HEK293 (cell line): Measurements from ENCODE around the gene PLCG2.

Source experiments
- CTCF ChIA-PET: fragments of 350-600 bp; formaldehyde crosslinking; extraction: SDS; loops from one replicate; lab custom pipeline; 2021; ENCODE audit warnings: antibody characterized with exemption; lab: Yijun Ruan, JAX
- POLR2A ChIA-PET: fragments of 300-600 bp; formaldehyde crosslinking; extraction: SDS; loops from one replicate; lab custom pipeline; 2020; ENCODE audit warnings: antibody characterized with exemption, inconsistent platforms; lab: Yijun Ruan, JAX
- H3K27ac ChIP-seq: fragments of 200-500 bp; sonication (Bioruptor generic); 2 replicates; pipeline ENCODE4 v1.5.1; 2014; ENCODE audit warnings: low read depth, low read length, control low read depth, inconsistent platforms; ENCODE audit errors: extremely low read depth
- H3K36me3 ChIP-seq, 2 experiments: fragments of 200-500 bp in 1 of 2; sonication (Bioruptor generic) in 1 of 2; 1 replicate in 1 of 2; 2 replicates in 1 of 2; pipeline ENCODE4 v1.5.1; 2014 to 2017; ENCODE audit warnings: inconsistent platforms in 2 of 2, low read length in 2 of 2; ENCODE audit not compliant: control insufficient read depth in 2 of 2, insufficient read depth in 1 of 2
- H3K4me1 ChIP-seq: fragments of 200-500 bp; sonication (Bioruptor generic); 2 replicates; pipeline ENCODE4 v1.5.1; 2014; ENCODE audit warnings: mild to moderate bottlenecking, low read length, inconsistent platforms; ENCODE audit not compliant: control insufficient read depth, insufficient read depth
- H3K4me3 ChIP-seq: 2 replicates; pipeline ENCODE4 v1.5.1; 2011; ENCODE audit warnings: low read depth, mild to moderate bottlenecking, control low read depth, low read length, moderate library complexity
- H3K9me3 ChIP-seq: fragments of 200-500 bp; sonication (Bioruptor generic); 2 replicates; pipeline ENCODE4 v1.5.1; 2014; ENCODE audit warnings: low read depth, low read length, inconsistent platforms; ENCODE audit not compliant: control insufficient read depth, insufficient read depth
- INSM2 ChIP-seq: fragments of 450-650 bp; formaldehyde crosslinking; IDR thresholded peaks from 2 replicates; pipeline ENCODE4 v1.5.1; 2016; ENCODE audit warnings: missing biosample characterization, missing genetic modification characterization
- REPIN1 ChIP-seq: fragments of 450-650 bp; formaldehyde crosslinking; IDR thresholded peaks from 2 replicates; pipeline ENCODE4 v1.5.1; 2017; ENCODE audit warnings: missing biosample characterization, missing genetic modification characterization, low read depth
- TSHZ1 ChIP-seq: fragments of 450-650 bp; formaldehyde crosslinking; IDR thresholded peaks from 2 replicates; pipeline ENCODE4 v1.5.1; 2016; ENCODE audit warnings: missing biosample characterization, missing genetic modification characterization, borderline replicate concordance
- ZNF112 ChIP-seq: fragments of 450-650 bp; formaldehyde crosslinking; IDR thresholded peaks from 2 replicates; pipeline ENCODE4 v1.5.0; 2017; ENCODE audit warnings: missing biosample characterization, missing genetic modification characterization
- ZNF140 ChIP-seq: fragments of 450-650 bp; formaldehyde crosslinking; IDR thresholded peaks from 2 replicates; pipeline ENCODE4 v1.5.1; 2016; ENCODE audit warnings: missing biosample characterization, missing genetic modification characterization
- ZNF16 ChIP-seq: fragments of 450-650 bp; formaldehyde crosslinking; IDR thresholded peaks from 2 replicates; pipeline ENCODE4 v1.5.1; 2016; ENCODE audit warnings: low read depth, missing biosample characterization, missing genetic modification characterization
- ZNF169 ChIP-seq: fragments of 450-650 bp; formaldehyde crosslinking; IDR thresholded peaks from 2 replicates; pipeline ENCODE4 v1.5.1; 2016; ENCODE audit warnings: missing biosample characterization, missing genetic modification characterization
- ZNF292 ChIP-seq: fragments of 450-650 bp; formaldehyde crosslinking; IDR thresholded peaks from 2 replicates; pipeline ENCODE4 v1.5.1; 2016; ENCODE audit warnings: low read depth, missing biosample characterization, missing genetic modification characterization, borderline replicate concordance
- ZNF324 ChIP-seq: fragments of 450-650 bp; formaldehyde crosslinking; IDR thresholded peaks from 2 replicates; pipeline ENCODE4 v1.5.1; 2016; ENCODE audit warnings: missing biosample characterization, missing genetic modification characterization
- ZNF394 ChIP-seq: fragments of 450-650 bp; formaldehyde crosslinking; IDR thresholded peaks from 2 replicates; pipeline ENCODE4 v1.5.1; 2016; ENCODE audit warnings: missing biosample characterization, missing genetic modification characterization, mild to moderate bottlenecking, moderate library complexity, borderline replicate concordance
- ZNF416 ChIP-seq: fragments of 450-650 bp; formaldehyde crosslinking; IDR thresholded peaks from 2 replicates; pipeline ENCODE4 v1.5.1; 2016; ENCODE audit warnings: missing biosample characterization, missing genetic modification characterization
- ZNF626 ChIP-seq: fragments of 450-650 bp; sonication (Bioruptor Pico); formaldehyde crosslinking; IDR thresholded peaks from 2 replicates; pipeline ENCODE4 v1.5.1; 2018; ENCODE audit warnings: missing biosample characterization, missing genetic modification characterization, inconsistent platforms
- ZNF654 ChIP-seq: fragments of 450-650 bp; formaldehyde crosslinking; IDR thresholded peaks from 2 replicates; pipeline ENCODE4 v1.5.1; 2016; ENCODE audit warnings: low read depth, missing biosample characterization, missing genetic modification characterization
- ZNF785 ChIP-seq: fragments of 450-650 bp; formaldehyde crosslinking; IDR thresholded peaks from 2 replicates; pipeline ENCODE4 v1.5.1; 2016; ENCODE audit warnings: missing biosample characterization, missing genetic modification characterization
- TF ChIP-seq, protein P1 (sequence below): fragments of 450-650 bp; formaldehyde crosslinking; IDR thresholded peaks from 2 replicates; pipeline ENCODE4 v1.5.1; 2016; ENCODE audit warnings: missing biosample characterization, missing genetic modification characterization
- TF ChIP-seq, protein P2 (sequence below): fragments of 450-650 bp; formaldehyde crosslinking; IDR thresholded peaks from 2 replicates; pipeline ENCODE4 v1.5.1; 2016; ENCODE audit warnings: missing biosample characterization, missing genetic modification characterization

PLCG2 gene

DNA sequence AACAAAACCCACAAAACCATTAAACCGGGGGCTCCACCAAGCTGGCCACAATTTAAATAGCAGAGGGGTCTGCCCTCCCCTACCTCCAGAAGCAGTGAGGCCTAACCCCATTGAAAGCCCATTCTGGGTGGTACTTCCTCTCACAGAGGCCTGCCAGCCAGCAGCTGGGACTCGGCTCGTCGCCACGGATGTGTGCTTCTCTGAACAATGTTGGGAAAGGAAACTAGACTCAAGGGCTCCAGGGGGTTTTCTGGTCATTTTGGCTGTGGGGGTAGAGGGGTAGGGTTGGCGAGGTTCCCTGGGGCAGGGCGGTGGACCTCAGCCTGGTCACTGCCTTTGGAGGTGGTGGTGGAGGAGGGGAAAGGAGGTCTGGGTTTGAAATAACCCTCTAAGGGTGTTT, 4.7 kb upstream of the PLCG2 start (continued):
- no peak for TF ChIP-seq ZNF16 (tag by site-specific recombination)
- TF ChIP-seq ZNF292 (tag by site-specific recombination), result no peak
- TF ChIP-seq ZNF416, result no peak

DNA sequence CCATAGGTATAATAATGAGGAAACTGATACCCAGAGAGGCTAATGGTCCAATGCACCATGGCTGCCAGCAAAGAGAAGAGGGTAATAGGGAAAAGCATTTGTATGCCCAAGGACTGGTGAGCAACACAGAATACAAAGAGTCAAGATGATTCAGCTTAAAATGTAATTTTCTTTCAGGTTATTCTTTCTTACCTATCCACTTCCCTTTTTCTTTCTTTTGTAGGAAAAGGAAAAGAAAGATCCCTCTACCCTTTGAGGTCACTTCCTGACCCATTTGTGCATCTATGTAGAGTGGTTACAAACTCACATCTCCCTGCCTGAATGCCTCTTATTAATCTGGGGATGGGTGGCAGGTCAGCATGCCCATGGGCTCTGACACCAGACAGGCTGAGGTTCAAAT, 3.5 kb upstream of the PLCG2 start:
- TF ChIP-seq ZNF785 (tag by site-specific recombination), result no peak
- no peak for TF ChIP-seq ZNF292 (tag by site-specific recombination)
- TF ChIP-seq ZNF112 (tag by site-specific recombination), result no peak
- TF ChIP-seq ZNF169, result no peak
- no peak for TF ChIP-seq REPIN1 (tag by site-specific recombination)
- TF ChIP-seq TSHZ1, result no peak
- TF ChIP-seq ZNF324, result no peak
- no peak for TF ChIP-seq ZNF140 (tag by site-specific recombination)
- no peak for TF ChIP-seq ZNF626 (tag by site-specific recombination)
- no peak for TF ChIP-seq ZNF394
- TF ChIP-seq INSM2 (tag by site-specific recombination), result no peak
- TF ChIP-seq, all 188 proteins: peak for 0
- H3K36me3 ChIP-seq, result no peaks in the 10 kb centered on the region
- H3K9me3 ChIP-seq, result no peaks in the 10 kb centered on the region
- H3K4me3 ChIP-seq, result no peak overlapping the region
- H3K27ac ChIP-seq, result no peak overlapping the region
- CTCF ChIA-PET, result no interaction called here
- POLR2A ChIA-PET, result no interaction called here
- H3K4me1 ChIP-seq, result no peaks in the 10 kb centered on the region; the same call in 1 of the 2 replicates

DNA sequence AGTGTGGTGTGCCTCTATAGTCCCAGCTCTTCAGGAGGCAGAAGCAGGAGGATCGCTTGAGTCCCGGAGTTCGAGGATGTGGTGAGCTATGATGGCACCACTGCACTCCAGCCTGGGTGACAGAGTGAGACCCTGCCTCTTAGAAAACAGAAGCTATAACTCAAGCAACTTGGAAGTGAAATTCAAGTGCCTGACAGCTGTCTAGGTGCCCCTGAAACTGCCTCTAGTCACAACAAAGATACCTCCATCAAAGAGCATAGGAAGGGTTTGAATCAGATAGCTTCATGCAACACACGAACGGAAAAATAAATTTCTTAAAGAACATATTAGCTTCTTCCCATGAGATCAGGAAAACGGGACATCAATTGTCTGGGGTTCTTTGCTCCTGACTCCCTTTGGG, 860 bp upstream of the PLCG2 start:
- TF ChIP-seq, protein P1, sequence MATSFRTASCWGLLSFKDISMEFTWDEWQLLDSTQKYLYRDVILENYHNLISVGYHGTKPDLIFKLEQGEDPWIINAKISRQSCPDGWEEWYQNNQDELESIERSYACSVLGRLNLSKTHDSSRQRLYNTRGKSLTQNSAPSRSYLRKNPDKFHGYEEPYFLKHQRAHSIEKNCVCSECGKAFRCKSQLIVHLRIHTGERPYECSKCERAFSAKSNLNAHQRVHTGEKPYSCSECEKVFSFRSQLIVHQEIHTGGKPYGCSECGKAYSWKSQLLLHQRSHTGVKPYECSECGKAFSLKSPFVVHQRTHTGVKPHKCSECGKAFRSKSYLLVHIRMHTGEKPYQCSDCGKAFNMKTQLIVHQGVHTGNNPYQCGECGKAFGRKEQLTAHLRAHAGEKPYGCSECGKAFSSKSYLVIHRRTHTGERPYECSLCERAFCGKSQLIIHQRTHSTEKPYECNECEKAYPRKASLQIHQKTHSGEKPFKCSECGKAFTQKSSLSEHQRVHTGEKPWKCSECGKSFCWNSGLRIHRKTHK (tag by site-specific recombination), result no peak
- TF ChIP-seq ZNF654 (tag by site-specific recombination), result no peak
- TF ChIP-seq, protein P2, sequence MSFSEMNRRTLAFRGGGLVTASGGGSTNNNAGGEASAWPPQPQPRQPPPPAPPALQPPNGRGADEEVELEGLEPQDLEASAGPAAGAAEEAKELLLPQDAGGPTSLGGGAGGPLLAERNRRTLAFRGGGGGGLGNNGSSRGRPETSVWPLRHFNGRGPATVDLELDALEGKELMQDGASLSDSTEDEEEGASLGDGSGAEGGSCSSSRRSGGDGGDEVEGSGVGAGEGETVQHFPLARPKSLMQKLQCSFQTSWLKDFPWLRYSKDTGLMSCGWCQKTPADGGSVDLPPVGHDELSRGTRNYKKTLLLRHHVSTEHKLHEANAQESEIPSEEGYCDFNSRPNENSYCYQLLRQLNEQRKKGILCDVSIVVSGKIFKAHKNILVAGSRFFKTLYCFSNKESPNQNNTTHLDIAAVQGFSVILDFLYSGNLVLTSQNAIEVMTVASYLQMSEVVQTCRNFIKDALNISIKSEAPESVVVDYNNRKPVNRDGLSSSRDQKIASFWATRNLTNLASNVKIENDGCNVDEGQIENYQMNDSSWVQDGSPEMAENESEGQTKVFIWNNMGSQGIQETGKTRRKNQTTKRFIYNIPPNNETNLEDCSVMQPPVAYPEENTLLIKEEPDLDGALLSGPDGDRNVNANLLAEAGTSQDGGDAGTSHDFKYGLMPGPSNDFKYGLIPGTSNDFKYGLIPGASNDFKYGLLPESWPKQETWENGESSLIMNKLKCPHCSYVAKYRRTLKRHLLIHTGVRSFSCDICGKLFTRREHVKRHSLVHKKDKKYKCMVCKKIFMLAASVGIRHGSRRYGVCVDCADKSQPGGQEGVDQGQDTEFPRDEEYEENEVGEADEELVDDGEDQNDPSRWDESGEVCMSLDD (tag by site-specific recombination), result no peak
- no peak overlapping the region for H3K4me3 ChIP-seq
- H3K27ac ChIP-seq, result no peak overlapping the region
- ChIA-PET CTCF (interaction anchor here (0.5 to 0.7 kb wide), 5 partner anchors 95 to 452 kb away, joined by 3 read pairs; no protein-coding TSS in a partner anchor), POLR2A (interaction anchor here (0.6 to 1.0 kb wide), 2 partner anchors 10 to 96 kb away, joined by 3 to 8 read pairs; no protein-coding TSS in a partner anchor)
- no peaks in the 10 kb centered on the region for H3K9me3 ChIP-seq
- no peaks in the 10 kb centered on the region for H3K36me3 ChIP-seq
- H3K4me1 ChIP-seq, result no peaks in the 10 kb centered on the region; the same call in 1 of the 2 replicates
